ENCODE results near the gene ZEB2.

Gene ZEB2

GRCh38 chr2:144404586-144405314, 115.2 kb downstream of the ZEB2 start:
- no peaks in the 10 kb centered on the region for H3K4me1 Mint-ChIP-seq
- H3K27ac Mint-ChIP-seq: no peak overlapping the region
- no peaks in the 10 kb centered on the region for H3K9me3 Mint-ChIP-seq
- H3K36me3 Mint-ChIP-seq: no peaks in the 10 kb centered on the region
- no peak overlapping the region for H3K4me3 Mint-ChIP-seq
- H3K27me3 Mint-ChIP-seq: peaks cover 1% of the 10 kb centered on the region

GRCh38 chr2:144403933-144404332, 116.0 kb downstream of the ZEB2 start:
- H3K9me3 Mint-ChIP-seq: no peaks in the 10 kb centered on the region
- H3K27ac Mint-ChIP-seq: no peak overlapping the region
- H3K4me1 Mint-ChIP-seq: no peaks in the 10 kb centered on the region
- H3K36me3 Mint-ChIP-seq: no peaks in the 10 kb centered on the region
- peaks cover 1% of the 10 kb centered on the region for H3K27me3 Mint-ChIP-seq
- H3K4me3 Mint-ChIP-seq: no peak overlapping the region

GRCh38 chr2:144402251-144402650, 117.7 kb downstream of the ZEB2 start:
- H3K27me3 Mint-ChIP-seq: peaks cover under 1% of the 10 kb centered on the region
- no peak overlapping the region for H3K4me3 Mint-ChIP-seq
- no peaks in the 10 kb centered on the region for H3K4me1 Mint-ChIP-seq
- no peaks in the 10 kb centered on the region for H3K9me3 Mint-ChIP-seq
- H3K27ac Mint-ChIP-seq: no peak overlapping the region
- peaks cover 1% of the 10 kb centered on the region for H3K36me3 Mint-ChIP-seq

DNA sequence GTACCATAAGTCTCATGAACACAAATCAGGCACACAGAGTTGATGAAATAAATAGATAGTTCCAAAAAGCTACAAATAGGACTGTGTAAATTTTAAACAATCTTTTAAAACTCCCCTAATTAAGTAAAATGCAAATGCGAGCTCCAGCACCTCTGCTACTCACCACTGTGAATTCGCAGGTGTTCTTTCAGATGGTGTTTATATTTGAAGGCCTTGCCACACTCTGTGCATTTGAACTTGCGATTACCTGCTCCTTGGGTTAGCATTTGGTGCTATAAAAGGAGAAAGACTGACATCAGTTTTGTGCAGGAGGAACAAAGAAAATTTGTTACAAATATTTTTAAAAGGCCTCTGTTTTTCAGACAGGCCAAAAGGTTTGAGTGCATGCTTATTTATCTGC, 118.9 kb downstream of the ZEB2 start:
- no peak overlapping the region for H3K4me3 Mint-ChIP-seq
- peaks cover 1% of the 10 kb centered on the region for H3K36me3 Mint-ChIP-seq
- H3K4me1 Mint-ChIP-seq: no peaks in the 10 kb centered on the region
- no peak overlapping the region for H3K27ac Mint-ChIP-seq
- no peaks in the 10 kb centered on the region for H3K9me3 Mint-ChIP-seq
- H3K27me3 Mint-ChIP-seq: no peaks in the 10 kb centered on the region

GRCh38 chr2:144396318-144396717, 123.6 kb downstream of the ZEB2 start:
- Mint-ChIP-seq H3K36me3 (peaks cover 1% of the 10 kb centered on the region), H3K27me3 (no peaks in the 10 kb centered on the region), H3K4me1 (no peaks in the 10 kb centered on the region), H3K27ac (no peak overlapping the region), H3K9me3 (no peaks in the 10 kb centered on the region), H3K4me3 (no peak overlapping the region)

GRCh38 chr2:144390424-144391020, 129.4 kb downstream of the ZEB2 start:
- Mint-ChIP-seq H3K9me3 (no peaks in the 10 kb centered on the region), H3K27ac (no peak overlapping the region), H3K4me1 (no peaks in the 10 kb centered on the region), H3K36me3 (no peaks in the 10 kb centered on the region), H3K4me3 (no peak overlapping the region), H3K27me3 (no peaks in the 10 kb centered on the region)

DNA sequence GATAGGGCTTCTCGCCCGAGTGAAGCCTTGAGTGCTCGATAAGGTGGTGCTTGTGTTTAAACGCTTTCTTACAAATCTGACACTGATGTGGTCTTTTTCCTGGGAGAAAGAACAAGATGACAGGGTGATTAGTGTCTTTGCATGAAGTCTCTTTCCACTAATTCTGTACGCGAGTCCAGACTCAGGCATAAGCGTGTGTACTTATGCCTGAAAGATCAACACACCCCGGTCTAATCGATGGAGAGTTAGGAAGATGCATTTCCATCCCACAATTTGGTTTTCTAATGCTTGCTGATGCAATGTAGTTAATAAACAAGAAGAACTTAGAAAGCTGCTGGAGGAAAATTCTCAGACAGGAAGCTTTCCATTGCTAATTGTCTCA, 130.0 kb downstream of the ZEB2 start:
- Mint-ChIP-seq H3K9me3 (no peaks in the 10 kb centered on the region), H3K27ac (no peak overlapping the region), H3K27me3 (no peaks in the 10 kb centered on the region), H3K36me3 (no peaks in the 10 kb centered on the region), H3K4me3 (no peak overlapping the region), H3K4me1 (no peaks in the 10 kb centered on the region)

DNA sequence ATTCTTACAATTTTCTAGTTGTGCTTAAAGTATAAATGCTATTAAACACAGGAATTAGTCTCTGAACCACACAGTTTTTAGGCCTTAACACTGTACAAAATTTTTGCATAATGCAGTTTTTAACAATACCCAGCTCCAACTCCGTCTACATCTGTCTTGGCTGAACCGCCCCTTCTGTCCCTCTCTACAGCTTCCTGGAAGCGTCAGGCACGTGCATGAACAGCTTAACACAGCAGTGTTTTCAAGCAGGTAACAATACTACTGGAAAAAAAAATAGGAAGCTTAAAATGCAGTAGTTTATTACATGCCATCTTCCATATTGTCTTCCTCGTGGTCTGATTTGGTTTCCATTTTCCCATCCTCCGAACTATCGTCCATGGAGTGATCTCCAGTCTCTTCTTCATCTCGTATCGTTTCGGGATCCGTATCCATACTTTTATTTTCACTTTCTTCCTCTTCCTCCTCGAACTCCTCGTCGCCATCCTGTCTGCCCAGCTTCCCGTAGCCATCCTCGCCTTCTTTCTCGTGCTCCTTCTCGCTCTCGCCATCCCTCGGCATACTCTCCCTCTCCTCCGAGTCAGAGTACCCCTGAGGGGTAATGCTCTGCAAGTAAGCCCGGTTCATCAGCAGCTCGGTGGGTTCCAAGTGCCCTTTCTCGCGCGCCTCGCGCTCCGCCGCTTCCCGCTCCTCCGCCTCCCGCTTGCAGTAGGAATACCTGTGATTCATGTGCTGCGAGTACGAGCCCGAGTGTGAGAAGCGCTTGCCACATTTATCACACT, 130.6 kb downstream of the ZEB2 start:
- H3K36me3 Mint-ChIP-seq: no peaks in the 10 kb centered on the region
- no peak overlapping the region for H3K27ac Mint-ChIP-seq
- no peak overlapping the region for H3K4me3 Mint-ChIP-seq
- no peaks in the 10 kb centered on the region for H3K4me1 Mint-ChIP-seq
- H3K9me3 Mint-ChIP-seq: no peaks in the 10 kb centered on the region
- H3K27me3 Mint-ChIP-seq: no peaks in the 10 kb centered on the region

DNA sequence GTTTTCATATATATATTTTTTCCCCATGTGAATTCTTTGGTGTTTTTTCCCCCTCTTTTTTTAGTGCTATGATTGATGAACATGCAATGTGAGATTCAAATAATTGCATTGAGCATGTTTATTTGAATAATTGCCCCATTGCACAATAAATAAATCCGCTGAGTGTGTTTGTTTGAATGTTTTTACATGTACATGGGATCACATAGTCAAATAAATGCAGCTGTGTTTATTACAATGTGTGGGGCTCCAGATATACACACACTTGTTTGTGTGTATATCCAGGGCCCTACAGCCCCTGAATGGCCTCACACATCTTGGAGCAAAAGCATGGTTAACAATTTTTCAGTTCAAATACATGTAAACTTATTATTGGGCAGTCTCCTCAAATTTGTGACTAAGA, 134.5 kb downstream of the ZEB2 start:
- Mint-ChIP-seq H3K36me3 (no peaks in the 10 kb centered on the region), H3K4me3 (no peak overlapping the region), H3K9me3 (no peaks in the 10 kb centered on the region), H3K27me3 (no peaks in the 10 kb centered on the region), H3K4me1 (peaks cover 26% of the 10 kb centered on the region), H3K27ac (no peak overlapping the region)

DNA sequence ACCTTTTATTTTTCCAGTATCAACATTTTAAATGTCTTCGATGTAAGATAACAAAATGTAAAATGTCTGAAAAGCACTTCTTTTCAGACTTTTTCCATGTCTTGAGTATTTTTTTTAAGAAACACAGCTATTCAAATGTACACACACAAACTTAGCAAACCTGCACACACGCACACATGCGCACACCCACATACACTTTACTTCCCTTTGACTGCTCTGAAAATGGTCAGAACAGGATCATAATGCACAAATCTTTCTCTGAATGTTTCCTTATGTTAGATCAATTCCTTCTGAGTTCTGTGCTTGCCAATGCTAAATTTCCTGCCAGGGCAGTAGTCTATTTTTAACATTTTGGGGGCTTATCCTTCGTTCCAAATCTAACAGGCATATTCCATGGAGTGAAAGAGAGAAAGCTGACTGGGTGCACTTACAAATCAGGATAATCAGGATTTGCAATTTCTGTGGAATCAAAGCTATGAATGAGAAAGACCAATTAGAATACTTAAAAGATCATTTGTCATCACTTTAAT, 136.3 kb downstream of the ZEB2 start:
- peaks cover 26% of the 10 kb centered on the region for H3K4me1 Mint-ChIP-seq
- H3K27me3 Mint-ChIP-seq: peaks cover 4% of the 10 kb centered on the region
- H3K36me3 Mint-ChIP-seq: no peaks in the 10 kb centered on the region
- H3K27ac Mint-ChIP-seq: no peak overlapping the region
- no peaks in the 10 kb centered on the region for H3K9me3 Mint-ChIP-seq
- H3K4me3 Mint-ChIP-seq: no peak overlapping the region

GRCh38 chr2:144382849-144383248, 137.1 kb downstream of the ZEB2 start:
- Mint-ChIP-seq H3K4me1 (peaks cover 26% of the 10 kb centered on the region), H3K36me3 (no peaks in the 10 kb centered on the region), H3K4me3 (peak overlapping the region; percentile 3), H3K27ac (peak overlapping the region; percentile 49), H3K27me3 (peaks cover 4% of the 10 kb centered on the region), H3K9me3 (no peaks in the 10 kb centered on the region)

- Mint-ChIP-seq H3K4me3 (no peak overlapping the region), H3K4me1 (peaks cover 26% of the 10 kb centered on the region), H3K27ac (no peak overlapping the region), H3K27me3 (peaks cover 4% of the 10 kb centered on the region), H3K36me3 (no peaks in the 10 kb centered on the region), H3K9me3 (no peaks in the 10 kb centered on the region)
Observed at GRCh38 chr2:144381716-144382115, 138.2 kb downstream of the ZEB2 start.

DNA sequence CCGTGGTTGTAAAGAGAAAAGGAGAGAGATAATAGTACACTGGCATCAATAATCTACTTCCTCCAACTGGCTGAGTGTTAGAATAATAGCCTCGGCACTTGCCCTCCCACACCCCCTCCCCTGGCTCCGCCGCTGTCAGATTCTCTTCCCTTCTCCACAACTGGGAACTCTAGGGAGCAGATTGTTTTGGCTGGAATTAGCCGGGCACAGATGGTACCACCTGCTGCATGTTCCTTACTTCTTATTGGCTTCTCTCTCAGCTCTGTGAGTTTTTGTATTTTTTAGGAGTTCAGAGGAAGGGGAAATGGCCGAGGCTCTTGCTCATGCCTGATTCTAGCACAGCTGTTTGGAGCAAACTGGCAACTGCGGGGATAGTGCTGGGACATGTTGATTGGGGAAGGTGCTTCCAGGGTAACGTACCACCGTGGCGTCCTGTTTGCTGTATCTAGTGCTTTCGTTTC, 140.0 kb downstream of the ZEB2 start:
- Mint-ChIP-seq H3K4me3 (no peak overlapping the region), H3K9me3 (no peaks in the 10 kb centered on the region), H3K36me3 (no peaks in the 10 kb centered on the region), H3K27me3 (peaks cover 4% of the 10 kb centered on the region), H3K27ac (no peak overlapping the region), H3K4me1 (peaks cover 26% of the 10 kb centered on the region)

DNA sequence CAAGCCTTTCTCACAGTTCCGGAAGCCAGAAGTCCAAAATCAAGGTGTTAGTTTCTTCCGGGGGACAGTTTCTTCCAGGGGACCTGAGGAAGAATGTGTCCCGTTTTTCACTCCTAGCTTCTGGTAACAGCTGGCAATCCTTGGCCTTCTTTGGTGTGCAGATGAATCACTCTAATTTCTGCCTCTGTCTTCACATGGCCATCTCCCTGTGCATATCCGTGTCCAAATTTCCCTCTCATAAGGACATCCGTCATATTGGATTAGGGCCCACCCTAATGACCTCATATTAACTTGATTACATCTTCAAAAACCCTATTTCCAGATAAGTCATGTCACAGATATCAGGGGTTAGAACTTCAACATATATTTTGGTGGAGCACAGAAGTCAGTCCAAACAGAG, 141.4 kb downstream of the ZEB2 start:
- Mint-ChIP-seq H3K36me3 (no peaks in the 10 kb centered on the region), H3K9me3 (no peaks in the 10 kb centered on the region), H3K4me3 (no peak overlapping the region), H3K27ac (no peak overlapping the region), H3K4me1 (peaks cover 22% of the 10 kb centered on the region), H3K27me3 (peaks cover 7% of the 10 kb centered on the region)

GRCh38 chr2:144377914-144378313, 142.0 kb downstream of the ZEB2 start:
- Mint-ChIP-seq H3K27ac (no peak overlapping the region), H3K4me3 (no peak overlapping the region), H3K36me3 (no peaks in the 10 kb centered on the region), H3K4me1 (peaks cover 16% of the 10 kb centered on the region), H3K27me3 (peaks cover 7% of the 10 kb centered on the region), H3K9me3 (no peaks in the 10 kb centered on the region)

DNA sequence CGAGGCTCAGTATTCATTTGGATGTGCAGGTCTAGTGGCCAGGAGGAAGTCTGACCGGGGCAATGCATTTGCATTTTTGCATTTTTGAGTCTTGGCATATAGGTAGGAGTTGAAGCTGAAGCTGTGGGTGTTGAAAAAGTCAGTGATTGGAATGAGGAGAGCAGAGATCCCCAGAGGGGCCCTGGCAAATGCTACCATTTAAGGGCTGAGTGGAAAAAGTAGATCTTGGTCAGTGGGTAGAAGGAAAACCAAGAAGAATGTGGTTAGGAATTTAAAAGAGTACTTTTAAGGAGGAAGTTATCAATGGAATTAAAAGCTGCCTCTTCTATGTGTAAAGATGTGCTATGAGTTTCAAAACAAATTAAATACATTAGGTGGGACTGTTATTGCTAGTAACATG, 143.0 kb downstream of the ZEB2 start:
- H3K9me3 Mint-ChIP-seq: no peaks in the 10 kb centered on the region
- peaks cover 6% of the 10 kb centered on the region for H3K4me1 Mint-ChIP-seq
- H3K4me3 Mint-ChIP-seq: no peak overlapping the region
- H3K36me3 Mint-ChIP-seq: no peaks in the 10 kb centered on the region
- H3K27ac Mint-ChIP-seq: peak overlapping the region; percentile 10
- H3K27me3 Mint-ChIP-seq: peaks cover 9% of the 10 kb centered on the region
